Stomach smooth muscle (tissue), 2 donors: ENCODE measurements around the gene ZPBP.
"Not testable (repeated sequence)": the region's sequence is repeated elsewhere in the genome, so short reads cannot be mapped to it uniquely, and the experiment has no call there.

Source experiments
- H3K27ac ChIP-seq: one replicate; pipeline ENCODE4 v1.7.0; 2013; ENCODE audit warnings: mild to moderate bottlenecking, low read length, inconsistent platforms
- H3K27me3 ChIP-seq, 2 donors: one replicate each; pipeline ENCODE4 v1.7.0; 2013; ENCODE audit warnings: low read length in 2 of 2; ENCODE audit not compliant: insufficient read depth in 2 of 2, control insufficient read depth in 1 of 2
- H3K36me3 ChIP-seq, 2 donors: one replicate each; pipeline ENCODE4 v1.7.0; 2013; ENCODE audit warnings: low read length in 2 of 2; ENCODE audit not compliant: control insufficient read depth in 2 of 2, insufficient read depth in 2 of 2
- H3K4me1 ChIP-seq: one replicate; pipeline ENCODE4 v1.7.0; 2013; ENCODE audit warnings: low read length; ENCODE audit not compliant: control insufficient read depth, insufficient read depth
- H3K4me3 ChIP-seq, 2 donors: one replicate each; pipeline ENCODE4 v1.7.0; 2013; ENCODE audit warnings: low read length in 2 of 2
- H3K9ac ChIP-seq, 2 donors: one replicate each; pipeline ENCODE4 v1.7.0; 2013; ENCODE audit warnings: low read length in 2 of 2, mild to moderate bottlenecking in 1 of 2
- H3K9me3 ChIP-seq, 2 donors: one replicate each; pipeline ENCODE4 v1.7.0; 2013; ENCODE audit warnings: low read length in 2 of 2; ENCODE audit not compliant: control insufficient read depth in 2 of 2
- donor health status: healthy.
- donor health status: Pancreatic carcinoma.

Gene ZPBP

GRCh38 chr7:50041165-50041564, 51.9 kb downstream of the ZPBP start:
- not testable (repeated sequence) for H3K9me3 ChIP-seq, H3K4me1 ChIP-seq, H3K36me3 ChIP-seq, H3K9ac ChIP-seq, H3K27me3 ChIP-seq, H3K4me3 ChIP-seq, H3K27ac ChIP-seq

- Histone ChIP-seq H3K4me1 (no peaks in the 10 kb centered on the region), H3K36me3 (no peaks in the 10 kb centered on the region), H3K27ac (no peak overlapping the region), H3K9me3 (no peaks in the 10 kb centered on the region), H3K9ac (no peak overlapping the region), H3K27me3 (peaks cover 0 to 2% of the 10 kb centered on the region in 2 donors), H3K4me3 (no peak overlapping the region)
These were observed 56.0 kb downstream of the ZPBP start for GRCh38 chr7:50037086-50037485.

GRCh38 chr7:50022991-50023390, 70.1 kb downstream of the ZPBP start:
- no peaks in the 10 kb centered on the region for H3K27me3 ChIP-seq
- no peak overlapping the region for H3K4me3 ChIP-seq
- no peaks in the 10 kb centered on the region for H3K36me3 ChIP-seq
- no peak overlapping the region for H3K27ac ChIP-seq
- no peaks in the 10 kb centered on the region for H3K4me1 ChIP-seq
- H3K9ac ChIP-seq, result no peak overlapping the region
- peaks cover 0 to 3% of the 10 kb centered on the region in 2 donors for H3K9me3 ChIP-seq

- H3K4me3 ChIP-seq, result no peak overlapping the region
- H3K4me1 ChIP-seq, result no peaks in the 10 kb centered on the region
These were observed 70.6 kb downstream of the ZPBP start for GRCh38 chr7:50022451-50022850.

GRCh38 chr7:49995681-49996080, 97.4 kb downstream of the ZPBP start:
- Histone ChIP-seq H3K4me1 (no peaks in the 10 kb centered on the region), H3K27me3 (no peaks in the 10 kb centered on the region), H3K9ac (no peak overlapping the region), H3K36me3 (no peaks in the 10 kb centered on the region), H3K27ac (no peak overlapping the region), H3K4me3 (no peak overlapping the region), H3K9me3 (no peaks in the 10 kb centered on the region)

More at GRCh38 chr7:50022451-50022850, 70.6 kb downstream of the ZPBP start:
- no peak overlapping the region for H3K9ac ChIP-seq
- no peaks in the 10 kb centered on the region for H3K27me3 ChIP-seq
- no peaks in the 10 kb centered on the region for H3K36me3 ChIP-seq
- H3K27ac ChIP-seq, result no peak overlapping the region
- peaks cover 0 to 3% of the 10 kb centered on the region in 2 donors for H3K9me3 ChIP-seq

- H3K27ac ChIP-seq, result no peak overlapping the region
- no peaks in the 10 kb centered on the region for H3K27me3 ChIP-seq
- H3K9me3 ChIP-seq, result no peaks in the 10 kb centered on the region
- no peaks in the 10 kb centered on the region for H3K36me3 ChIP-seq
- H3K4me1 ChIP-seq, result no peaks in the 10 kb centered on the region
- no peak overlapping the region for H3K4me3 ChIP-seq
- H3K9ac ChIP-seq, result no peak overlapping the region
These were observed 106.9 kb downstream of the ZPBP start for GRCh38 chr7:49986191-49986590.

- Histone ChIP-seq H3K9me3 (no peaks in the 10 kb centered on the region), H3K36me3 (no peaks in the 10 kb centered on the region), H3K4me1 (no peaks in the 10 kb centered on the region), H3K27me3 (no peaks in the 10 kb centered on the region), H3K4me3 (no peak overlapping the region), H3K27ac (no peak overlapping the region), H3K9ac (no peak overlapping the region)
These were observed 112.6 kb downstream of the ZPBP start for GRCh38 chr7:49980465-49980864.

GRCh38 chr7:49976238-49976637, 116.8 kb downstream of the ZPBP start:
- H3K27me3 ChIP-seq, result no peaks in the 10 kb centered on the region
- H3K4me3 ChIP-seq, result no peak overlapping the region
- no peak overlapping the region for H3K9ac ChIP-seq
- no peaks in the 10 kb centered on the region for H3K4me1 ChIP-seq
- no peak overlapping the region for H3K27ac ChIP-seq
- H3K9me3 ChIP-seq, result no peaks in the 10 kb centered on the region
- H3K36me3 ChIP-seq, result no peaks in the 10 kb centered on the region

GRCh38 chr7:49974035-49974434, 119.0 kb downstream of the ZPBP start:
- Histone ChIP-seq H3K27ac (no peak overlapping the region), H3K9me3 (no peaks in the 10 kb centered on the region), H3K4me1 (no peaks in the 10 kb centered on the region), H3K4me3 (no peak overlapping the region), H3K27me3 (no peaks in the 10 kb centered on the region), H3K9ac (no peak overlapping the region), H3K36me3 (no peaks in the 10 kb centered on the region)

- H3K9ac ChIP-seq, result no peak overlapping the region
- no peaks in the 10 kb centered on the region for H3K27me3 ChIP-seq
- H3K4me3 ChIP-seq, result no peak overlapping the region
- no peaks in the 10 kb centered on the region for H3K36me3 ChIP-seq
- H3K4me1 ChIP-seq, result no peaks in the 10 kb centered on the region
- peaks cover 0 to 3% of the 10 kb centered on the region in 2 donors for H3K9me3 ChIP-seq
- H3K27ac ChIP-seq, result no peak overlapping the region
These were observed 155.4 kb downstream of the ZPBP start for GRCh38 chr7:49937608-49938007.

GRCh38 chr7:49931627-49932026, 161.4 kb downstream of the ZPBP start:
- Histone ChIP-seq H3K4me1 (no peaks in the 10 kb centered on the region), H3K36me3 (no peaks in the 10 kb centered on the region), H3K4me3 (no peak overlapping the region), H3K27me3 (no peaks in the 10 kb centered on the region), H3K9ac (no peak overlapping the region), H3K9me3 (no peaks in the 10 kb centered on the region), H3K27ac (no peak overlapping the region)
